Activated CD4-positive, alpha-beta T cell treated with anti-CD3 and anti-CD28 coated beads, Interleukin-2, amount 50 U/mL, for 4 hours (primary cell): ENCODE data around the gene BEST3.

Experiments used
- DNase-seq, 2 experiments: peaks; one replicate each; pipeline ENCODE4 v3.0.0-alpha.2; 2020

BEST3 gene

DNA sequence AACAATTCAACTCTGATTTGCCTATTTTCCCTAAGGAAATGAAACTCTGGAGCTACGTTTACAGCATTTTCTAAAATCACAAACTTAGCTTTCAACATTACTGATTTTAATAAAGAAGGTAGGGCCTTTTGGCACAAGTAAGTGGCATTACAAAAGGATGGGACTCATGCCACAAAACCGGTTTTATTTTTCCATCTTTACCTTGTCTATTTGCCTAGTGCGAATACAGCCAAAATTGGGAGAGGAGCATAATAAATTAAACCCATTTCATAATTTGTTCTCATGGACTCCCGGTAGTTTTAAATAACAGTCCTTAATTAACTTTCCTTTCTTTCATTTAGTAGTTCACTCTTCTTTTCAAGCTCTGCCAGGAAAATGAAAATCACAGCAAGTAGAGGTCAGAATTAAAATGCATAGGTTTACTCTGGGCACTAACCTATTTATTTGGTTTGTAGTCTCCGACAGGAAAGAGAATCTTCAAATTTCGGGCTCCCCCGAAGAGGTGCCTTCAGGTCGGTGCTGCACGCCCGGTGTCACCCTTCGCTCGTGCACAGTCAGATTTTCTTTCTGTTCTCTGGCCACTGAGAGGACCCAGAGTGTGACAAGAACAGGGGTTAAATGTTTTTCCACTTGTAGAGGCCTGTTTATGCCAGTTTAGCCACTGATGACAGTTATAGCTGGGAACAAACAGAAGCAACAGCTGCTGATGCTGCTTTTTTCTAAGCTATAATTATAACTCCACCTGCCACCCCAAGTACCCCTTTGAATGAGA, at the start of gene BEST3:
Gene BEST3, minus strand, starts transcription at position 535 of the 772 bp plus-strand sequence. CDS start 1,505 bp downstream, outside the sequence.
- DNase-seq = no peak

DNA sequence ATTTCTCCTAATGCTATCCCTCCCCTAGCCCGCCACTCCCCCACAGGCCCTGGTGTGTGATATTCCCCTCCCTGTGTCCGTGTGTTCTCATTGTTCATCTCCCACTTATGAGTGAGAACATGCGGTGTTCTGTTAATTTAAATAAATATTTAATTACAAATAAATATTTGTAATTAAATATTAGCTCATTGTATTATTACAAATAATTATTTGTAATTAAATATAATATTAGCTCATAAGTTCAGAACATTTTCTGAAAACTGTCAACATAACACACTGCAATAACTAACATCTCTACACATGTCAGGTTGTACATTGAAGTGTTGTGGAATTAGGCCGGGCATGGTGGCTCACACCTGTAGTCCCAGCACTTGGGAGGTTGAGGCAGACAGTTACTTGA, 45.0 kb upstream of the BEST3 start:
- DNase-seq = no peak

DNA sequence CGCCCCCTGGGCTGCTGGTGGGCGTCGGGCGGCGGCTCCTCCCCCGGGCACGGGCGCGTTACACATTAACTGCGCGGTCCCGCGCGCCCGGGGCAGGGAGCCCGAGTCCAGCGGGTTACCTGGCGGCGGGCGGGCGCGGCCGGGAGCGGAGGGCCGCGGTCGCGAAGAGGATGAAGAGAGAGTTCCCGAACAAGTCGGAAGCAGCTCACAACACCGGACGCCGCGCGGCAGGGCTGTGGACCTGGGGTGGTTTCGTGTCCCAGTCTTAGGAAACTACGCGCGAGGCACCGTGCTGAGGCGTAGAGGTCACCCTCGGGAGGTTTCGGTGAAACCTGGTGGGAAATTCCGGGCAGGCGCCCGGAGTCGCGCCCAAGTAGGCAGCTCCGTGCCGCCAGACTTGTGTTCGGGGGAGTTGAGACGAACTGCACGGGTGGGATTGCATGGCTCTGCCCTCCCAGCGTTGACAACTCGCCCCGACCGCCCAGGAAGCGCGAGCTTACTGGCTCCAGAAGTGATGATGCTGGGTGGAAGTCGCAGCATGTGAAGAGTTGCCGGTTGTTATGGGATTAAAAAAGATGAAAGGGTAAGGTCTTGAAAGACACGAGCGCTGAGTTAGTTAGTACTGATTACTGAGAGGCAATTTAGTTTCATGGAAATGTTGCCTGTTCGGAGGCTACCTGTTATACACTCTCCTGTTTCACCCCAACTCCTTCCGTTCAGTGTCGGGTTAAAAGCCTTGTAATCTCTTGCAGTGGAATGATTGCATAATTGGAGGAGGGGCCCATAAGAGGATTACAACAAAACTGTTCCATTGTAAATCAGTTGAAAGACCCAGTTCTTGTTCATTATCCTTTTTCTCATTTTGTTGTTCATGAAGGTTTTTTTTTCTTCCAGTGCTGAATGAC, 40.4 kb upstream of the BEST3 start:
- peak; percentile 46 for DNase-seq

DNA sequence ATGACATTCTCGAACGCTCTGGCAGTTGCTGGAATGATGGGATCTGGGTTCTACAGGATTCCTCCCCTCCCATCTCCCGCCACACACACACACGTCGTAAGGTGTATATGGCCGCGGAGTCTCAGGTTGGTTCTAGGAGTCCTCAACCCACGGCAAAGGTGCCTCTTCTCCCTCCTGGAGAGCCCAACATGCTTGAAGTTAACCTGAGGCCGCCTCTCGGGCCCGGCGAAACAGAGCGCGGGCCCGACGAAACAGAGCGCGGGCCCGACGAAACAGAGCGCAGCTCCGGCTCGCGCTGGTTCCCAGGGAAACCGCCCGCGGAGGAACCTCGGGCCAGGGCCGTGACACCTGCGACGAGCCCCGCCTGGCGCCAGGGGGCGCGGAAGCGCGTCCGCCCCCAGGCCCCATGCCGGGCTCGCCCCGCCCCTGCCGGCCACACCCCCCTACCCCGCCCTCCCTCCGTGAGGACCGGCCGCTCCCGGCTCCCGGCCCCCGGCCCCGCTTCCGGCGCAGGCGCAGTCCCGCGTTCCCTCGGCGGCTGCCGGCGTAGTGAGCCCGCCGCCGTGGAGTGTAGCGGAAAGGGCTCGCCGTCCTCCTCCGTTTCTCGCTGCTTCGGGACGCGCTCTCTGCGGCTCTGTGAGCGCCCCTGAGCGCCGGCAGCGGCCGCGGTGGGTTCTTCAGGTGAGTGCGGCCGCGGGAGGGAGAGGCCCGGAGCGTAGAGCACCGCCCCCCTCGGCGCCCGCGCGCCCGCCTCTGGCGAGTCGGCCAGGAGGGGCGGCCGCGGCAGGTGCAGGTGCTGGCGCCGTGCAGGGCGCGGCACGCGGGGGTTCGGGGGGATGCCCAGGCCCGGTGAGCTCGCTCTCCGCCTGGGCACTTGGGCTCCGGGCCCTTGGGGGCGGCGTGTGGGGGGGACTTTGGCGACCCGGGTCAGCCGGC, 39.5 kb upstream of the BEST3 start, which contains the start of gene RAB3IP:
Gene RAB3IP, plus strand, starts transcription at position 510 of the 936 bp plus-strand sequence. CDS start 16,549 bp downstream, outside the sequence.
- peak; percentile 91 to 92 for DNase-seq

DNA sequence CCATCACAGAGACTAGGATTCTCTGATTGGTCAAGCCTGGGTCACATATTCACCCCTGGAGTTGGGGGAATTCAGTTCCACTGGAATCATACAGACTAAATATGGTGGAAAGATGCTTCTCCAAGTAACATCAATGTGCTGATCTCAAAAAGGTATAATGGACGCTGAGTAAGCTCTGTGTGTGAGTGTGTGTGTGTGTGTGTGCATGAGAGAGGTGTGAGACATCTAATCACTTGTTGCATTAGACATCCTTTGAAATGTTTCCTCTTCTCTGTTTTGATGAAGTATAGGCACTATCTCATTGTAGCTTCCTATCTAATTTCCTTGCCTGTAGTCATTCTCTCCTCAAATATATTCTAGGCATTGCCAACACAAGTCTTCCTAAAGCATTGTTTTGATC, 34.5 kb upstream of the BEST3 start:
- no peak for DNase-seq

DNA sequence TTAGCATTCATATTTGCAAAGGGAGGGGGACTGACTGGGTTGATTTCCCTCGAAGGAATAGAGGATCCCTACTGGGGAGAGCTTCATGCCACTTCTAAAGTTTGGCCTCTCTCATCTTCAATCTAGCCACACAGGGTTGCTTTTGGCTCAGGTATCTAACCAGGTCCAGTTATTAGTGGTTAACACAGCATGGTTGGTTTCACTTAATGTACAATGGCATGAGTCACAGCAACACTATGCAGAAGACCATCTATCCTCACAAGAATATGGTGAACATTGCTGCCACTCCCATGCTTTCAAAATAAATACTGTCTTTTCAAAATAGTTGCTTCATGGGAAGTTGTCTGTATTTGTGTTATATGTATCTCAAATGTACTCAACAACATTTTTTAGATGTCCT, 33.0 kb upstream of the BEST3 start:
- DNase-seq = no peak

DNA sequence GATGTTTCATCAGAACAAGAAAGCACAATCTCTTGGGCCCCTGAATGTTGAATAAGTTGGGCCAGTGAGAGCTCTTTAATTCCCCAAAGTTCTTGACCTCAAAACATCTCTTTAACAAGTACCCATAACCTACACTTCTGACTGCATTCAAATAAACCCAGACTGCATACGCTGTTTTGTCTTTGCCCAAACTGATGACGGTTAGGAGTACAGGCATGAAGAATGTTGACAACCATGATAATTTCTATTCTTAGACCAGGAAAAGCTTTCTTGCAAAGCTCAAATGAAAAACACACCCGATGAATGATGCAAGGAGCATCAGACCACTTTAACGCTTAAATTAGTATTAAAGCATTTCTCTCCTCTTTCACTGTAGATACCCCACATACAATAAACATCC, 27.8 kb upstream of the BEST3 start:
- no peak for DNase-seq

DNA sequence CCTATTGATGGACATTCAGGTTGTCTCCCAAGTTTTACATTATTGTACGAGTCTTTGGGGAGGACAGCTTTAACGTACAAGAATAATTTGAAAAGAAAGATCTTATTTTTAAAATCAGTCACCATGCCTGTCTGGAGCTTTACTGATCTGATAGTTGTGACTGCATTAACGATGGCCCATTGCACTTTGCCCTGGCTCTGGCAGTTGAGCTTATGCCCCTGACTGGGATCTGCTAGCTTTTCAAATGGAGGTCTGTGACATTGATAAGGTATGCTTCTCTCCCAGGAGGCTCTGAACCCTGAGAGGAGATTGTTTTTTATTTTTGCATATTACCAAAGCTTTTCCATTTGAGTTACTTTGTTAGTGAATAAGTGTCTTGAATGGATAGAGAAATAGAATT, 21.6 kb upstream of the BEST3 start:
- no peak for DNase-seq

DNA sequence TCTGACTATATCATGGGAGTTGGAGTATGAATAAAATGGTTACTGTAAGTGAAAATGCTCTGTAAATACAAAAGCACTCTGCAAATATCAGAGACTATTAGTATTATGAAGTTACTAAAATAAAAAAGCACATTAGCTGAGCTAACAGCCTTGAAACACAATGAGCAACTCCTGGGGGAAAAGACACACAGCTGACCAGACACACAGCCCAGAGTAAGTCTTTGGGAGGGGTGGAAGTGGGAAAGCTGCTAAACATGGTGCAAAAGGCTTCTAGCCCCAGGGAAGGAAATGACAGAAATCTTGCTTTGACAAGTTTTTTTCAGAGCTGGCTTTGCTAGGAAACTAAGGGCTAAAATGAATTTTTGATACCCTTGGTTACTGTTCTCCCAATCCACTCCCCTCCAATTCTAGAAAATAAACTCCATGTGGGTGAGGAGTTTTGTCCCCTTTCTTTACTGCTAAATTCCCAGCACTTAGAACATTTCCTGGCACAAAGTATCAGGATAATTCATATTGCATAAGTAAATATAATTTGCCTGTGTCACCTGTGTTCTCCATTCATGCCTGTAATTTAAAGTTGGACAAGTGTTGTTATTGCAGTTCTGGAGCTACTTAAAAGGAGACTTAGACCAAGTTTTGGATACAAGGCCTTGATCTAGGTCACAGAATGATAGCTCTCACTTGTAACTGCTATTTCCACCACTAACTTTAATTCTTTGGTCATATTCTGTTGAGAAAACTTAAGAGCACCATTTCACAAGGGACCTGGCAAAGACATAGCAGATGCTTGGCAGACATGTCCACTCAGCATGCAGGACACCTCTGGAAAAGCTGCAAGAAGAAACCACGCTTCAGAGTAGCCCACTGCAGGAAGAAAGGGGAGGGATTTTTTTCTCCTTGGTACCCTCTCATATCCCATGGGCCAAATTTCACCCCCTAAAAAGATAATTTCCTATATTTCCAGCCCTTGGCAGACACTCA, 20.5 kb upstream of the BEST3 start:
- no peak for DNase-seq

DNA sequence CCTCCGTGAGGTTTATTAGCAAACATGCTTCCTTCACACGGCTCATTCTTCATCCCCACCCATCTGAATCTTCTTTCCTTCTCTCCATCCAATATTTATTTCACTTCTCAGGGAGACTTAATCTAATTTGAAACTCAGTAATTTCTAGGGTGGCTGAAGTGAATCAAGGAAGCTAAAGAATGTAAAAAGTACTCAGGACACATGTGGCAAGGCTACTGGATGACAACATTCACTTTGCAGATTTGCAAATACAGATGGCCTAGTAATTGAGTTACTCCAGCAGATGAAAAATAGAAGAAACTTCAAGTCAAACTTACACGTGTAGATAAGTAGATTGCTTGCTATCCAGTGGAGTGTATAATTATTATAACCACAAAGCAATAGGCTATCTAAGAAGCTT, 15.4 kb upstream of the BEST3 start:
- DNase-seq = no peak

DNA sequence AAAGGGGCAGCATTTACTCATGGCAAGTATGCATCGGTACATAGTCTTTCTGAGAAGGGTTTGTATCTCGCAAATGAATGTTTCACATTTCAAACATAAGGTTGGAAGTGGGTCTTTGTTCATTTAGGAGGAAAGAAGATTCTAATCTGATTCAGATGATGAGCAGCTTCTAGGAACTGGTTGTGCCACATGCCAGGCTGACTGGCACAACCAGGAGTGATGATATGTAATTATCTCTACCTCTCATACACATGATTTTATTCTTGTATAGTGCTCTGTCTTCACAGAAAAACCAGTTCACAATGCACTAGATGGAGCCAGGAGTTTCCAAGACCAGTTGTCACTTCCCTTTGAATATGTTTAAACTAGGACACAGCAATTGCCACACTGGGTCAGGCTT, 13.7 kb upstream of the BEST3 start:
- DNase-seq = no peak

DNA sequence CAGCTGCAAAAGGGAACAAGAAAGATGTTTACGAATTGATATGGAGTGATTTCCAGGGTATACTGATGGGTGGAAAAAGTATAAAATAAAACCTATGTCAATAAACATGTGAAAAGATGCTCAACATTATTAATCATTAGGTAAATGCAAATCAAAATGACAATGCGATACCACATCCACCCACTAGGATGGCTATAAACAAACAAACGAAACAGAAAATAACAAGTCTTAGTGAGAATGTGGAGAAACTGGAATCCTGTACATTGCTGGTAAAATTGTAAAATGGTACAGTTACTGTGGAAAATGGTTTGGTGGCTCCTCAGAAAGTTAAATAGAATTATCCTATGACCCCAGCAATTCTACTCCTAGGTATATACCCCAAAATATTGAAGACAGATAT, 9.5 kb upstream of the BEST3 start:
- no peak for DNase-seq

DNA sequence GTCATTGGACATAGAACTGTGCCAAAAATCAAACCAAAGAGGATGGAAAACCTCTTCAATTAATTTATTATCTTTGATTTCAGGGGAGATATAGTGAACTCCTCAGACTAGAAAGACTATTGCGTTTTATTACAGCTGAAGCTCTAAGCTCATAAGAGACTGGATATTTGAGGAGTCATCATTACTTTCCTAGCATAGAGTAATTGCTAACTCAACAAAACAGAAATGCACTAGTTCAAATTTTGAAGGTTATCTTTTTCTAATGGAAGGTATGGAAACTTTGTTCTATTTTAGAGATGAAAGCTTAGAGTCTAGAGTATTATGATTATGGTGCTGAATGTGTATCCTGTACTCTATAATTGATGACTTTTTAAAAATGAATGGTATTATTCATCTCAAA, 5.3 kb upstream of the BEST3 start:
- DNase-seq = no peak

DNA sequence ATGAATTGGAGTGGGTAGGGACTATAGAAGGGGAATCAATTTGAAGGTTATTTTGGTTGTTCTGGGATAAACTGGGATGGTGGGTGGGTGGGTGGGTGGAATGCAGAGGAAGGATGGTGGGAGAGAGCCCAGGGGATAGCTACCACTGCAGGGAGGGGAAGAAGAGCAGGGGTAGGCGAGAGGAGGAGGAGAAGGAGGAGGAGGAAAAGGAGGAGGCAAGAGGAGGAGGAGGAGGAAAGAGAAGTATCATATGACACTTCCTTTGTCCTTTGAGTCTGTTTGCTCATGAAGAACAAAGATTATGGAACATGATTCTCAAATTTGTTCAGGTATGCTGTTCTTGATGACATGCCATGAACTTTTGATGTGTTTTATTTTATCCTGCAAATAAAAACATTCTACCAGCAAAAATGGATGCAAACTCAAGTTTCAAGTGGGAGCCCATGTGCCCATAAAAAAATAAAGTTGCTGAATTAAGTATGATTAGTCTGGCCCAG, 4.1 kb upstream of the BEST3 start:
- no peak for DNase-seq

DNA sequence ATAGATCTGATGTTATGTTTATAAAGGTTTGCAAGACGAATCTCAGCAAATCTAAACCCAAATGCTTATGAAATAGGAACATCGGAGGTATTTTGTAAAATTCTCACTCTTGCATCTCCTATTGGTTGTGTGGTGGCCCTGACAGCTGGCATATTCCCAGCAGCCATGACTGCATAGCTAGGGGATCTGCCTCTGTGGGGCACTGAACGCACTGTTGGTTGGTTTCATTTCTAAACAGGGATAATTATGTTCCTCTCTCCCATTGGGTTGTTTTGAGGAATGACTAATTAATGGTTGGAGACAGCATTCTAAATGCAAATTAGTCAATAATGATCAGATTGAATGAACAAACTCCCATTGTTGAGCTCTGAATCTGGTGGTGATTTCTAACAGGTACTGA, 2.7 kb upstream of the BEST3 start:
- no peak for DNase-seq

DNA sequence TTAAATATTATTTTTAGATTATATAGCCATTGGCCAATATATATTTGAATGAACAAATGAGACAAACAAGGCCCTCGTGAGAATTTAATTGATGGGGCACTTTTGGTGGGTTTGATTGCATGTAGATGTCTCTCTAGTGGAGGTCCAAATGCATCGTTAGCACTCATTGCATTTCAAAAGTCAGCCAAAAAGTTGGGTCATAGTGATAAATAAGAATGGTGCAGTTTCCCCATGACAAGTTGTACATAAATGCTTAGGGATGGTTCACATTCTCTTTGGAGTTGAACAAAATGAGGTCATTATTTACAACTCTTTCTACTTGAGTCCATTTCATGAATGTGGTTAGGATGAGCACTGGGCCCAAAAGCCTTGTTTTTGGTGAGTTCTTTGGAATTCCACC, 1.0 kb downstream of the BEST3 start:
- DNase-seq = no peak

DNA sequence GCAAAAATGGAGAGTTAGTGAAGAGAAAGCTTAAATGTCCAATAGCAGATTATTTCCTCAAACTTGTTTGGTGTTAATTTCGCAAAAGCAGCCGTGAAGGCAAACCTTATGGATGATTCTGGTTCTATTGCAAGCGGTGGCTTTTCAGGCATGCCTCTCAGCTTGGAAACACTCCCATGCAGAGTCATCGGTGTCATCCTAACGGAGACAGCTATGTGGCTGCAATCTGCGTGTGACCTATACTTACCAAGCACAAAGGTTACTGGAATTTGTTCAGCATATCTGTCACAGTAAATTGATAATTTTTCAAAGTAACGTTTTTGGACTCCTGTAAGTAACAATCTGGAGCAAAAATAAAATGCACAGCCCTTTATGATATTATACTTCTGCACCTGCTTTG, 5.0 kb downstream of the BEST3 start:
- no peak for DNase-seq

DNA sequence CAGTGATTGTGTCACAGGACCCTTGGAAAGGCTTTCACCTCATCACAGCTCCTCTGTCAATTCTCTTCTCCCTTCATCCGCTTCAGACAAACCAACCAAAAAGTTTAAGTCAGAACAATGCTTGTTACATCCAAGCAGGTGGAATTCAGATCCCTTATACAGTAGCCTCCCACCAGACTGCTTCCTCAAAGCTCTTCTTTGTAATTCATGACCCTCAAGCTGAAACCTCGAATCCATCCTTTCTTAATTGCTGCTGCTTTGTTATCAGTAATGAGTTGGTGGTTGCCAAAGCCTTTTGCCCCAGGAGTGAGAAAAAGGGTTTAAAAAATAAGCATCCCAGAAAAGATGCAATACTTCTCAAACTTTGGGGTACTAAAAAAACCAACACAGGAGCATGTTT, 9.5 kb downstream of the BEST3 start:
- no peak for DNase-seq

DNA sequence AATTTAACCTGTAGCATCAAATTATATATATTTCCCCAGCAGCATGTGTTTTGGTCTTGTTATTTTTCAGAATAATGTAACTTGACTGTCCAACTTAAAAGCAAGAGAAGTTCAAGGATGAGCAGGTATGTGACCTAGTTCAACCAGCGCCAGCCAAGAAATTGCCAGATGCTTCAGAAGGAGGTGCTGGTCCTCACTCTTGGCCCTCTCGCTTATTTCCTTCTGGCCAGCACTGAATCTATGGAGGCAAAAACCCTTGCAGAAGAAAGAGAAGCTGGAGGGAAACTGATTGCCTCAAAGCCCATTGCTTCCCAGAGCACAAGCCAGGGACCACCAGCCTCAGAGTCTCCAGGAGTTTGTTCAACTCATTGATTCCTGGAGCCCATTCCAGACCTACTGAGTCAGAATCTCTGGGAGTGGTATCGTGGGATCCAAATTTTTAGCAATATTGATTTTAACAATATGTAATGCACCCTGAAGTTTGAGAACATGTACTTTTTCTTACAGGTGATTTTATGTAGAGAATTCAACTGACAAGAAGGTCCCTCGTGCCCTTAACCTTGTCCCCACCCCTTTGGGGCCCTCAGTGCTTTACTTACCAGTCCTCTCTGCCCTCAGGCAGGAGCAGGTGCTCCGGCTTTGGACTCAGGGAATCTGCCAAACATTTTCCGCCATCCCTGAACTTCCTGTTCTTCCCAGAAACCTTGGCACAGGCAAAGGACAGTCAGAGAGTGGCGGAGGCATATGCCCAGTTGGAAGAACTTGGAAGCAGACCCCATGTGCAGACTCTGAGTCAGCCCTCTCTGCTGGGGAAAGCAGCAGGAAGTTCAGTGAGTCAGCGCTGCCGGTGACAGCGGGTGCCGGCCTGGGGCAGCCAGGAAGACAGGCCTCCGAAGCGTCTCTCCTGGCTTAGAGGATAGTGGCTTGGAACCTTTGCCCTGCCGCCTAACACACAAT, 10.4 kb downstream of the BEST3 start:
- peak; percentile 19 to 32 for DNase-seq

DNA sequence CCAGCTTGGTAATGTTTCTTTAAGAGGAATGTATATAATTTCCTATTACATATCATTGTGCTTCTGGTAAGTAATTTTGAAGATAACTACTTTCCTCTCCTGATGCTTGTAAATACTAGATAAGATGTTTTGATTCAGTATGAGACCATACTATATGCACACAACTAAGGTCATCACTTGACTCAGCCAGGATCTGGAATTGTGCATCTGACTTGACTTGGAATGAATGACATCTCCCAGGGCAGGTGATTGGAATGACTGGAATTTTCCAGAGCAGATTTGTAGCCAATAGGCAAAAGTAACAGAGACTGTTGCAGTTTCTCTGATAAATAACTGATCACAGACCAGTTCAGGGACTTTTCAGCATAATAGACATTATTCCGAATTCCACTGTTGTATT, 11.1 kb downstream of the BEST3 start:
- no peak for DNase-seq
